Measurements from ENCODE around the gene PHACTR3.

PHACTR3 gene

GRCh38 chr20:59693587-59693986, 89.2 kb downstream of the PHACTR3 start:
- H3K4me3 ChIP-seq (ENCODE audit: control insufficient read depth, low read depth, low read length) = no peak overlapping the region
- no peak for TF ChIP-seq CTCF (conservative IDR thresholded peaks at IDR 0.05; ENCODE audit: control insufficient read depth, insufficient read depth, low read depth, low read length)
- DNase-seq (ENCODE audit: low read depth) = no peak

- no peak for DNase-seq (ENCODE audit: low read depth)
- no peak for TF ChIP-seq CTCF (conservative IDR thresholded peaks at IDR 0.05; ENCODE audit: control insufficient read depth, insufficient read depth, low read depth, low read length)
- no peak overlapping the region for H3K4me3 ChIP-seq (ENCODE audit: control insufficient read depth, low read depth, low read length)
Measured at GRCh38 chr20:59696476-59696875, 92.1 kb downstream of the PHACTR3 start.

GRCh38 chr20:59697068-59697467, 92.7 kb downstream of the PHACTR3 start:
- no peak for TF ChIP-seq CTCF (conservative IDR thresholded peaks at IDR 0.05; ENCODE audit: control insufficient read depth, insufficient read depth, low read depth, low read length)
- H3K4me3 ChIP-seq (ENCODE audit: control insufficient read depth, low read depth, low read length) = no peak overlapping the region
- no peak for DNase-seq (ENCODE audit: low read depth)

- TF ChIP-seq CTCF (conservative IDR thresholded peaks at IDR 0.05; ENCODE audit: control insufficient read depth, insufficient read depth, low read depth, low read length) = no peak
- H3K4me3 ChIP-seq (ENCODE audit: control insufficient read depth, low read depth, low read length) = no peak overlapping the region
- DNase-seq (ENCODE audit: low read depth) = no peak
Measured at GRCh38 chr20:59698598-59698997, 94.3 kb downstream of the PHACTR3 start.

- TF ChIP-seq CTCF (conservative IDR thresholded peaks at IDR 0.05; ENCODE audit: control insufficient read depth, insufficient read depth, low read depth, low read length) = no peak
- no peak for DNase-seq (ENCODE audit: low read depth)
- H3K4me3 ChIP-seq (ENCODE audit: control insufficient read depth, low read depth, low read length) = no peak overlapping the region
Measured at GRCh38 chr20:59701236-59701635, 96.9 kb downstream of the PHACTR3 start.

- DNase-seq (ENCODE audit: low read depth) = no peak
- no peak for TF ChIP-seq CTCF (conservative IDR thresholded peaks at IDR 0.05; ENCODE audit: control insufficient read depth, insufficient read depth, low read depth, low read length)
- H3K4me3 ChIP-seq (ENCODE audit: control insufficient read depth, low read depth, low read length) = no peak overlapping the region
Measured at GRCh38 chr20:59703046-59703445, 98.7 kb downstream of the PHACTR3 start.
